Measurements from ENCODE around the gene ALS2.

Gene ALS2

GRCh38 chr2:201669865-201670264 is 110.9 kb downstream of the ALS2 start:
- DNase-seq: no peak

- no peak for DNase-seq
Observed at GRCh38 chr2:201668402-201668910, 112.3 kb downstream of the ALS2 start.

GRCh38 chr2:201664334-201664733 is 116.4 kb downstream of the ALS2 start:
- DNase-seq: no peak

- DNase-seq: peak; percentile 56
Observed at GRCh38 chr2:201661366-201661765, 119.4 kb downstream of the ALS2 start.

GRCh38 chr2:201660293-201660895 is 120.3 kb downstream of the ALS2 start:
- DNase-seq: no peak

GRCh38 chr2:201656740-201657139 is 124.0 kb downstream of the ALS2 start:
- DNase-seq: no peak

- DNase-seq: no peak
Observed at GRCh38 chr2:201656102-201656501, 124.6 kb downstream of the ALS2 start.

GRCh38 chr2:201654616-201655384 is 125.9 kb downstream of the ALS2 start:
- DNase-seq: peak; percentile 63

- peak; percentile 18 for DNase-seq
Observed at GRCh38 chr2:201653221-201653620, 127.5 kb downstream of the ALS2 start.
